NB4 (cell line): ENCODE measurements around the gene G0S2.

Experiments
- DNase-seq: peaks from one replicate; pipeline ENCODE4 v3.0.0; 2010; ENCODE audit warnings: low read depth
- H3K4me3 ChIP-seq: one replicate; pipeline ENCODE4 v1.5.1; 2011; ENCODE audit warnings: mild to moderate bottlenecking, low read depth, low read length, moderate library complexity
- CTCF ChIP-seq: IDR thresholded peaks from one replicate; pipeline ENCODE4 v1.5.1; 2012; ENCODE audit warnings: low read depth, low read length
- MAX ChIP-seq: IDR thresholded peaks from 2 replicates; pipeline ENCODE4 v1.6.1; 2011; ENCODE audit warnings: low read depth, low read length
- MYC ChIP-seq: IDR thresholded peaks from 2 replicates; pipeline ENCODE4 v1.6.1; 2011; ENCODE audit warnings: low read depth, low read length
- POLR2A ChIP-seq: IDR thresholded peaks from 2 replicates; pipeline ENCODE4 v1.6.1; 2011; ENCODE audit warnings: mild to moderate bottlenecking; ENCODE audit not compliant: insufficient read length; ENCODE audit errors: extremely low read depth

Gene G0S2

GRCh38 chr1:209717818-209718217 lies 42.6 kb downstream of the G0S2 start:
- no peak for TF ChIP-seq MAX
- no peak for TF ChIP-seq MYC
- no peak for TF ChIP-seq CTCF
- TF ChIP-seq POLR2A = no peak
- DNase-seq = no peak
- H3K4me3 ChIP-seq = no peak overlapping the region

- no peak overlapping the region for H3K4me3 ChIP-seq
- DNase-seq = no peak
- TF ChIP-seq MAX = no peak
- TF ChIP-seq CTCF = no peak
- TF ChIP-seq POLR2A = no peak
- no peak for TF ChIP-seq MYC
Observed at GRCh38 chr1:209720326-209720725, 45.1 kb downstream of the G0S2 start.

- H3K4me3 ChIP-seq = no peak overlapping the region
- TF ChIP-seq MYC = no peak
- no peak for TF ChIP-seq POLR2A
- no peak for TF ChIP-seq CTCF
- TF ChIP-seq MAX = no peak
- DNase-seq = no peak
Observed at GRCh38 chr1:209720826-209721225, 45.6 kb downstream of the G0S2 start.

GRCh38 chr1:209721323-209721722 lies 46.1 kb downstream of the G0S2 start:
- TF ChIP-seq MYC (no peak), CTCF (no peak), MAX (no peak), POLR2A (no peak)
- DNase-seq = no peak
- H3K4me3 ChIP-seq = no peak overlapping the region

- TF ChIP-seq CTCF (no peak), POLR2A (no peak), MAX (no peak), MYC (no peak)
- no peak overlapping the region for H3K4me3 ChIP-seq
- DNase-seq = no peak
Observed at GRCh38 chr1:209723265-209723664, 48.1 kb downstream of the G0S2 start.
